Endothelial cell of umbilical vein (primary cell): ENCODE measurements around the gene FAM222A.

Experiments
- EZH2 ChIP-seq: IDR thresholded peaks from 2 replicates; pipeline ENCODE4 v1.6.1; 2012; ENCODE audit warnings: borderline replicate concordance, low read depth, mild to moderate bottlenecking, moderate library complexity, low read length, inconsistent platforms; ENCODE audit not compliant: severe bottlenecking
- FOS ChIP-seq: IDR thresholded peaks from 2 replicates; pipeline ENCODE4 v1.6.1; 2011; ENCODE audit warnings: mild to moderate bottlenecking, low read length, moderate library complexity, borderline replicate concordance; ENCODE audit not compliant: insufficient read depth
- JUN ChIP-seq: IDR thresholded peaks from 2 replicates; pipeline ENCODE4 v1.6.1; 2011; ENCODE audit warnings: borderline replicate concordance, low read depth; ENCODE audit not compliant: insufficient read length, insufficient read depth
- MYC ChIP-seq: IDR thresholded peaks from one replicate; pipeline ENCODE4 v1.6.1; 2011; ENCODE audit warnings: mild to moderate bottlenecking, low read depth, low read length
- POLR2A ChIP-seq: IDR thresholded peaks from 2 replicates; pipeline ENCODE4 v1.6.1; 2012; ENCODE audit warnings: low read depth, mild to moderate bottlenecking, control low read depth, low read length
- POLR2AphosphoS5 ChIP-seq: IDR thresholded peaks from 2 replicates; pipeline ENCODE4 v1.6.1; 2012; ENCODE audit warnings: low read depth, mild to moderate bottlenecking, control low read depth, low read length, moderate library complexity; ENCODE audit not compliant: insufficient read depth
- TF ChIP-seq, protein P1 (sequence below), 2 donors: IDR thresholded peaks; 1 replicate in 1 of 2; 2 replicates in 1 of 2; pipeline ENCODE4 v1.5.1; 2011; ENCODE audit warnings: low read length in 2 of 2, mild to moderate bottlenecking in 2 of 2, moderate library complexity in 2 of 2, control low read depth in 1 of 2, inconsistent platforms in 1 of 2, low read depth in 1 of 2; ENCODE audit not compliant: insufficient read depth in 1 of 2; ENCODE audit errors: extremely low read depth in 1 of 2

DNA sequence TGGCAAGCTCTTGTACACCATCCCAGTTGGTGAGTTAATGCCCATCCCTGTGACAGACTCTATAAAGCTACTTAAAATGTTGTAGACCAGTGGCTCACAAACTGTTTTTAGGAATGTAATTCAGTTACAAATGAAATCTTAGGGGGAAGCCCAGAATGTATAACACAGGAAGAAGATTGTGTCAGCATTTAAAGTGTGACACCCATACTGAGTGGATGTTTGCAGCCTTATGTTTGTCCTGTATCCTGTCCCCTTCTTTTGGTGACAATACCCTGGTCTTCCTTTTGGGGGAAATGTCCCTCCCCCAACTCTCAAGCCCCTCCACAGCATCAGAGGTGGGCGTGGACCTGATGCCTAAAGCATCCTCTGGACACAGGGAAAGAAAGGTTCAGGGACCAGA lies 47.6 kb upstream of the FAM222A start:
- TF ChIP-seq EZH2 (no peak), POLR2AphosphoS5 (no peak), POLR2A (no peak), JUN (no peak), FOS (no peak), MYC (no peak)
- TF ChIP-seq, protein P1, sequence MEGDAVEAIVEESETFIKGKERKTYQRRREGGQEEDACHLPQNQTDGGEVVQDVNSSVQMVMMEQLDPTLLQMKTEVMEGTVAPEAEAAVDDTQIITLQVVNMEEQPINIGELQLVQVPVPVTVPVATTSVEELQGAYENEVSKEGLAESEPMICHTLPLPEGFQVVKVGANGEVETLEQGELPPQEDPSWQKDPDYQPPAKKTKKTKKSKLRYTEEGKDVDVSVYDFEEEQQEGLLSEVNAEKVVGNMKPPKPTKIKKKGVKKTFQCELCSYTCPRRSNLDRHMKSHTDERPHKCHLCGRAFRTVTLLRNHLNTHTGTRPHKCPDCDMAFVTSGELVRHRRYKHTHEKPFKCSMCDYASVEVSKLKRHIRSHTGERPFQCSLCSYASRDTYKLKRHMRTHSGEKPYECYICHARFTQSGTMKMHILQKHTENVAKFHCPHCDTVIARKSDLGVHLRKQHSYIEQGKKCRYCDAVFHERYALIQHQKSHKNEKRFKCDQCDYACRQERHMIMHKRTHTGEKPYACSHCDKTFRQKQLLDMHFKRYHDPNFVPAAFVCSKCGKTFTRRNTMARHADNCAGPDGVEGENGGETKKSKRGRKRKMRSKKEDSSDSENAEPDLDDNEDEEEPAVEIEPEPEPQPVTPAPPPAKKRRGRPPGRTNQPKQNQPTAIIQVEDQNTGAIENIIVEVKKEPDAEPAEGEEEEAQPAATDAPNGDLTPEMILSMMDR (IDR thresholded peaks at IDR 0.05; ENCODE audit: extremely low read depth in 1 of 2, insufficient read depth in 1 of 2, low read depth in 1 of 2, low read length in 2 of 2) = no peak
